MM.1S (cell line): ENCODE measurements around the gene R3HDML.

Source experiments
- CTCF ChIP-seq: fragments of 300-600 bp; sonication (generic); IDR thresholded peaks from 2 replicates; pipeline ENCODE4 v1.5.1; 2016; ENCODE audit warnings: antibody characterized with exemption, low read length, mixed read lengths
- EZH2phosphoT487 ChIP-seq: fragments of 300-600 bp; sonication (generic); IDR thresholded peaks from 2 replicates; pipeline ENCODE4 v1.6.1; 2018; ENCODE audit warnings: antibody characterized with exemption, low read length

- no peak for TF ChIP-seq CTCF
- no peak for TF ChIP-seq EZH2phosphoT487
Observed at GRCh38 chr20:44396369-44397130, 59.7 kb downstream of the R3HDML start.
